Esophagus squamous epithelium (tissue), 4 donors: ENCODE data around the gene GNPAT.

Experiments used
- CTCF ChIP-seq, 6 experiments: fragments of 450-650 bp in 4 of 6; fragments of 200-600 bp in 2 of 6; sonication (generic) in 2 of 6; IDR thresholded peaks; one replicate each; pipeline ENCODE4 v1.5.1; 2016 to 2019; ENCODE audit warnings: antibody characterized with exemption in 6 of 6, mild to moderate bottlenecking in 4 of 6, moderate library complexity in 4 of 6
- POLR2A ChIP-seq, 4 donors: fragments of 450-650 bp; IDR thresholded peaks; one replicate each; pipeline ENCODE4 v1.6.1; 2017; ENCODE audit warnings: antibody characterized with exemption in 4 of 4, mild to moderate bottlenecking in 4 of 4, moderate library complexity in 3 of 4

GRCh38 chr1:231210126-231210525 is 30.9 kb upstream of the GNPAT start:
- TF ChIP-seq CTCF (IDR thresholded peaks at IDR 0.05) (no peak), POLR2A (IDR thresholded peaks at IDR 0.05) (no peak)
